IPS-20b (cell line): Measurements from ENCODE around the gene DNAL1.

Source experiments
- H3K27ac ChIP-seq: one replicate; pipeline ENCODE4 v1.5.1; 2013; ENCODE audit warnings: low read length
- H3K27me3 ChIP-seq: 2 replicates; pipeline ENCODE4 v1.6.1; 2013; ENCODE audit warnings: mild to moderate bottlenecking, low read length, inconsistent platforms; ENCODE audit not compliant: insufficient read depth
- H3K36me3 ChIP-seq: 2 replicates; pipeline ENCODE4 v1.6.1; 2013; ENCODE audit warnings: low read depth, mild to moderate bottlenecking, inconsistent platforms, low read length, moderate library complexity; ENCODE audit not compliant: insufficient read depth
- H3K4me1 ChIP-seq: 2 replicates; pipeline ENCODE4 v1.6.1; 2013; ENCODE audit warnings: mild to moderate bottlenecking, control low read depth, inconsistent platforms, low read length, moderate library complexity; ENCODE audit not compliant: insufficient read depth
- H3K4me3 ChIP-seq: 2 replicates; pipeline ENCODE4 v1.5.1; 2013; ENCODE audit warnings: mild to moderate bottlenecking, low read length, inconsistent platforms
- H3K9ac ChIP-seq: 2 replicates; pipeline ENCODE4 v1.6.1; 2013; ENCODE audit warnings: low read depth, mild to moderate bottlenecking, inconsistent platforms, low read length, moderate library complexity
- H3K9me3 ChIP-seq: 2 replicates; pipeline ENCODE4 v1.6.1; 2013; ENCODE audit warnings: mild to moderate bottlenecking, low read depth, low read length, inconsistent platforms; ENCODE audit not compliant: insufficient read depth

The DNAL1 gene

GRCh38 chr14:73719791-73720190 lies 75.0 kb downstream of the DNAL1 start:
- Histone ChIP-seq H3K27me3 (peaks cover 2% of the 10 kb centered on the region; the same call in 1 of the 2 replicates), H3K4me3 (no peak overlapping the region), H3K9me3 (no peaks in the 10 kb centered on the region), H3K4me1 (peaks cover 27% of the 10 kb centered on the region), H3K9ac (no peak overlapping the region), H3K36me3 (peaks cover 20% of the 10 kb centered on the region), H3K27ac (no peak overlapping the region)

GRCh38 chr14:73720636-73721035 lies 75.8 kb downstream of the DNAL1 start:
- H3K4me3 ChIP-seq: no peak overlapping the region
- no peak overlapping the region for H3K9ac ChIP-seq
- no peaks in the 10 kb centered on the region for H3K9me3 ChIP-seq
- H3K36me3 ChIP-seq: peaks cover 29% of the 10 kb centered on the region
- no peaks in the 10 kb centered on the region; the same call in 1 of the 2 replicates for H3K27me3 ChIP-seq
- H3K27ac ChIP-seq: no peak overlapping the region
- H3K4me1 ChIP-seq: peaks cover 27% of the 10 kb centered on the region

DNA sequence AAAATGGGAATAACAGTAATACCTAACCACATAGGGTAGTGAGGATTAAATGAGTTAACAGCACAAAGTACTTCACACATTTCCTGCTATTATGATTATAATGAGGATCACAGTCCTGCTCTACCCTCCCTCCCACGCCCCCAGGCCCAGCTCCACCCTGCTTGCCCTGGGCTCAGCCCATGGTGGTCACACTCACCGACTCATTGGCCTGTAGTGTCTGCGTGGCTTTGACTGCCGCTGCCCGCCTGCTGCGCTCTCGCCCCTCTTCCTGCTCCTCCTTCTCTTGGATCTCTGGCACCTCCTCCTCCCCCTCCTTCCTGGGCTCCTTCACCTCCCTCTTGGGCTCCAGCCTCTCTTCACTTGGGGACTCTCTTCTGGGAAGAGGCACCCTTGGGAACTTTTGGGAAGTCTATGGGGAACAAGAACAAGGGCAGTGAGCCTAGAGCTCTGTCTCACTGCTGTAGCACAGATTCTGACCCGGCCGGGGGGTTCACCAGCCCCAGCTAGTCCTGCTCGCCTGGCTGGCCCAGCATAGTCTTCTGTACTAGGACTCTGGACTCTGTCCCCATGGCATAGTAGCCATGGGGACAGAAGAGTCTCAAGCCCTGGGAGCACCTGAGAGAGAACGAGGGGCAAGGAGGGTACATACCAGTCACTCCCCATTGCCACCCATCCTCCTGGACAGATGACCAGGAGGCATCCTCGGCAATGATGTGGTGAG lies 76.5 kb downstream of the DNAL1 start:
- Histone ChIP-seq H3K27me3 (no peaks in the 10 kb centered on the region; the same call in 1 of the 2 replicates), H3K4me3 (no peak overlapping the region), H3K9ac (no peak overlapping the region; the same call in 1 of the 2 replicates), H3K36me3 (peaks cover 35% of the 10 kb centered on the region), H3K27ac (no peak overlapping the region), H3K9me3 (no peaks in the 10 kb centered on the region), H3K4me1 (peaks cover 27% of the 10 kb centered on the region)

- H3K36me3 ChIP-seq: peaks cover 43% of the 10 kb centered on the region
- H3K4me3 ChIP-seq: no peak overlapping the region
- no peak overlapping the region for H3K27ac ChIP-seq
- no peaks in the 10 kb centered on the region for H3K9me3 ChIP-seq
- no peaks in the 10 kb centered on the region; the same call in 1 of the 2 replicates for H3K27me3 ChIP-seq
- no peak overlapping the region for H3K9ac ChIP-seq
- peaks cover 25% of the 10 kb centered on the region for H3K4me1 ChIP-seq
Measured at GRCh38 chr14:73722581-73722980, 77.8 kb downstream of the DNAL1 start.

DNA sequence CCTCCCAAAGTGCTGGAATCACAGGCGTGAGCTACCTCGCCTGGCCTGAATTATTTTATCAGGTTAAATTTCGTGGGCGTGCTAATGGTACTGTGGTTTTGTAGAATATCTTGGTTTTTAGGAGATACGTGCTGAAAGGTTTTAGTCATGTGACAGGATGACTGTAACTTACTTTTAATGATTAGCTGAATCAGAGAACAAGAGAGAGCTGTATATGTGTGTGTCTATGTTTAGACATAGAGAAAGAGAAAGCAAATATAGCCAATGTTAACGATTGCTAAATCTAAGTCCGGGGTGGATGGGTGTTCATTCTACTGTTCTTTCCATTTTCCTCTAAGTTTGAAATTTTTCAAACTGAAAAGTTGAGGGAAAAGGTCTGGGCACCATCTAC lies 78.6 kb downstream of the DNAL1 start:
- no peak overlapping the region for H3K9ac ChIP-seq
- H3K27ac ChIP-seq: no peak overlapping the region
- peaks cover 47% of the 10 kb centered on the region for H3K36me3 ChIP-seq
- H3K9me3 ChIP-seq: no peaks in the 10 kb centered on the region
- H3K4me3 ChIP-seq: no peak overlapping the region
- no peaks in the 10 kb centered on the region; the same call in 1 of the 2 replicates for H3K27me3 ChIP-seq
- H3K4me1 ChIP-seq: peaks cover 21% of the 10 kb centered on the region

- Histone ChIP-seq H3K27me3 (no peaks in the 10 kb centered on the region), H3K36me3 (peaks cover 47% of the 10 kb centered on the region), H3K9ac (no peak overlapping the region), H3K4me1 (peaks cover 22% of the 10 kb centered on the region), H3K27ac (no peak overlapping the region), H3K9me3 (no peaks in the 10 kb centered on the region), H3K4me3 (no peak overlapping the region)
Measured at GRCh38 chr14:73723797-73724661, 79.2 kb downstream of the DNAL1 start.

DNA sequence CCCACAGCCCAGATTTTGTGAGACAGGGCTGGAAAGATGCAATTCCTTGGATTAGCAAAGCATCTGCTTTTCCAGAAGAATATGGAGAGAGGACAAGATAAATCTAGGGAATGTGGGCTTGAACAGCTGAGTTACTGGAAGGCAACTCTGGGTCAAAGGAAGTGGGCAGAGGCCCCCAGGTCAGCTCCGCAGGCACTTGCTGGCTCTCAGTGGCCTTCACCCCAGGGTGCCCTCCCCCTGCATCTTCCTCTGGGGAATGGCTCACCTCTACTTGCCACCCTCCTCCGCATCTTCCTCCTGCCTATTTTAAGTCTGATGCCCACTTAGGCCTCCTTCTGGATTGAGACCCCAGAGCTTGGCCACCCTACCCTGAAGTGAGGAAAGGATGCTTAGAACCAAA lies 79.9 kb downstream of the DNAL1 start:
- Histone ChIP-seq H3K4me1 (peaks cover 18% of the 10 kb centered on the region), H3K9ac (no peak overlapping the region), H3K36me3 (peaks cover 47% of the 10 kb centered on the region), H3K27ac (no peak overlapping the region), H3K9me3 (no peaks in the 10 kb centered on the region), H3K4me3 (no peak overlapping the region), H3K27me3 (no peaks in the 10 kb centered on the region)

DNA sequence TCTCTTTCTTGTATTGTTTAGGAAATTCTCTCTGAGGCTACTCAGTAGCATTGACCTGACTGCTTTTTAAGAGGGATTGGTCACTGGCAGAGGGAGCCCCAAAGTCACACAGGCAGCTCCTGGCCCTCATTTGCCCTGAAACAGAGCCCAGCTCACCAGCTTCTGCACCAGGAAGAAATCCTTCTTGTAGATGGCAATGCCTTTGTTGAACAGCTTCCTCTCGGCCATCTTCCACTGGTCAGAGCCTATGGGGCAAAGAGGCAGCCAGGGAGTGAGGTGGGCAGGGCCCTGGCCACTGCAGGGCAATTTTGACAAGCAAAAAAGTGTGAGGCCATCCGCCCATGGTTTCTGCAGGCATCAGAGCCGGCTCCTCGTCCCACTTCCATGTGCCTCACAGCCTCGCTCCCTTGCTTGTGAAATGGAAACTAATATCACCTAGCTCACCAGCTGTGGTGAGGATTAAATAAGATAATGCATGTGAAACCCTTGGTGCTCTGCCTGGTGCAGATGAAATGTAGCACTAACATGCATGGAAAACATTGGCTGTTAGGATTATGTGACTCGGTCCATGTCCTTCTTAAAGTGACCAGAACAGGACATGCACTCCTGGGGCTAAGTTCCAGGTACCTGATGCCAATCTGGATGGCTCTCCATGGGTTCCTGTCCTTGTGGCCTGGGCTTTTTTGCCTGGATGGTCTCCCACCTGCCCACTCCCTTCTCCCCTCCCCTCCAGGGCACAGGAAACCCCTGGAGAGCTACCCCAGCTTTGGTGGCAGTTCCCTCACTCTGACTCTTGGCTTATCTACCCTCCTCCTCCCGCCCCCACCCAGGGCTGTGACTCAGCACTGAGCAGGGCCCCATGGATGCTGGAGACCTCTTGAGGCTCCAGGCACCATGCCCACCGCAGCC lies 80.6 kb downstream of the DNAL1 start:
- H3K4me3 ChIP-seq: no peak overlapping the region
- no peak overlapping the region for H3K27ac ChIP-seq
- H3K36me3 ChIP-seq: peaks cover 47% of the 10 kb centered on the region
- H3K4me1 ChIP-seq: peaks cover 18% of the 10 kb centered on the region
- no peak overlapping the region for H3K9ac ChIP-seq
- no peaks in the 10 kb centered on the region for H3K9me3 ChIP-seq
- no peaks in the 10 kb centered on the region for H3K27me3 ChIP-seq

DNA sequence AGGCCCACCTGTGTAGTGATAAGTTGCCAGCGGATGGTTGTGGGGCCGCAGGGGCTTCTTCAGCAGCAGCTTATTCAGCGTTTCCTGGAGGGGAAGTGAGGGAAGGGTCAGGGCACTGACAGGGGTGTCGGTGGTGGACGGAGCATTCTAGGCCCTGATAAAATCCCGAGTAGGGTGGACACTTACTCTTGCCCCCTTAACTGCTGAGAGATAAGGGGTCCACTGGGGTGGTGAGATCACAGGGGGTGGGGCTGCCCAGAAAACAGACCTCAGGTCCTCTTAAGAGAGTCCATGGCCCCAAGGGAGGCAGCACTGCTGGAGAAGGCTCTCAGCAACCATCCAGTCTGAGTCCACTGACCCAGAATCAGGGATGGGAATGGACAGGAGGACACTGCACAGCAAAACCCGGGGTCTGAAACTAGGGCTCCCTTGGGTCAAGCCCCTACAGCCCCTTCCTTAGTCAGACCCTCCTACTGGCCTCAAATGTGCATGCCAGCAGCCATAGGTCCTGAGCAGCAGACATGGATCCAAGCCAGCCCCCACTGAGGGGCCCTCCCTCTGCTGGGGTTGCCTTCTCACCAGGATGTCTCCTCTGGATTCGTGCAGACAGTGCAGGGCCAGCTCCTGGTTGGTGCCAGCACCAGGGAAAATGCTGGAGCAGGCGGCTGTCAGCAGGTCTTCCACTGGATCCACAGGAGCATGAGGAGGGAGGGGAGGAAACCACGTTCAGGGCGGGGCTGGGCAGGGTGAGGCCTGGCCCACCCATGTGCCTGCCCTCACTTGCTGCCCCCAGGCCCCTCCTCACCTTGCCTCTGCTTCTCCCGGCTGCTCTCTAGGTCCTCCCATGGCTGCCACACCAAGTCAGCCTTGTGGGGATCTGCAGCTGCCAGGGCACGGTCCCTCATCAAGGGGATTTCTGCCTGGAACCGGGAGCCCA lies 81.5 kb downstream of the DNAL1 start:
- H3K9me3 ChIP-seq: no peaks in the 10 kb centered on the region
- H3K4me3 ChIP-seq: no peak overlapping the region
- H3K9ac ChIP-seq: no peak overlapping the region
- H3K36me3 ChIP-seq: peaks cover 47% of the 10 kb centered on the region
- H3K27ac ChIP-seq: no peak overlapping the region
- H3K4me1 ChIP-seq: peaks cover 11% of the 10 kb centered on the region
- no peaks in the 10 kb centered on the region for H3K27me3 ChIP-seq

- Histone ChIP-seq H3K4me3 (no peak overlapping the region), H3K9ac (no peak overlapping the region), H3K36me3 (peaks cover 42% of the 10 kb centered on the region), H3K9me3 (no peaks in the 10 kb centered on the region), H3K27me3 (no peaks in the 10 kb centered on the region), H3K4me1 (peaks cover 5% of the 10 kb centered on the region; the same call in 1 of the 2 replicates), H3K27ac (no peak overlapping the region)
Measured at GRCh38 chr14:73727166-73727565, 82.4 kb downstream of the DNAL1 start.
